WTC11 (cell line): ENCODE results near the gene NUMA1.

Source experiments
- MLX ChIP-seq: sonication (generic); formaldehyde crosslinking; IDR thresholded peaks from 2 replicates; pipeline ENCODE4 v1.8.1; 2023; ENCODE audit warnings: mild to moderate bottlenecking, missing genetic modification reagents, moderate library complexity
- TF ChIP-seq, protein P1 (sequence below): fragments of 200-600 bp; IDR thresholded peaks from 2 replicates; pipeline ENCODE4 v1.8.0; 2022; ENCODE audit warnings: antibody characterized with exemption

DNA sequence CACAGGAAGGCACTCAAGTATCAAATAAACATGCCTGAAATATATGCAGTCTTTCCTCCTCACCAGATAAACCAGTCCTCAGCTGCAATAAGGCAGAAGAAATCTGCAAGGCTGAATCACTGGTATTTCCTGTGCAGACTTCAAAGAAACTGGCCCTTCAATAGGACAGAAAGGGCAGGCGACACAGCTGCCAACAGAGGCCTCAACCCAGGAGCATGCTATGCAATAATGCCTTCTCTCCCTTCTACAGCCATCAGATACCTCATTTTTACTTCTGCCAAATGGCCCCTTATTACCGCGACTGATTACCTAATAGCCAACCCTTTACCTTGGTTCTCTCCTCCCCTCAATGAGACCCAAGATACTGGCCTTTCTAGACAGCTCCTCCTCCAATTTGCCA, 8.0 kb downstream of the NUMA1 start:
- TF ChIP-seq MLX (CRISPR knock-in tag): no peak
- TF ChIP-seq, protein P1, sequence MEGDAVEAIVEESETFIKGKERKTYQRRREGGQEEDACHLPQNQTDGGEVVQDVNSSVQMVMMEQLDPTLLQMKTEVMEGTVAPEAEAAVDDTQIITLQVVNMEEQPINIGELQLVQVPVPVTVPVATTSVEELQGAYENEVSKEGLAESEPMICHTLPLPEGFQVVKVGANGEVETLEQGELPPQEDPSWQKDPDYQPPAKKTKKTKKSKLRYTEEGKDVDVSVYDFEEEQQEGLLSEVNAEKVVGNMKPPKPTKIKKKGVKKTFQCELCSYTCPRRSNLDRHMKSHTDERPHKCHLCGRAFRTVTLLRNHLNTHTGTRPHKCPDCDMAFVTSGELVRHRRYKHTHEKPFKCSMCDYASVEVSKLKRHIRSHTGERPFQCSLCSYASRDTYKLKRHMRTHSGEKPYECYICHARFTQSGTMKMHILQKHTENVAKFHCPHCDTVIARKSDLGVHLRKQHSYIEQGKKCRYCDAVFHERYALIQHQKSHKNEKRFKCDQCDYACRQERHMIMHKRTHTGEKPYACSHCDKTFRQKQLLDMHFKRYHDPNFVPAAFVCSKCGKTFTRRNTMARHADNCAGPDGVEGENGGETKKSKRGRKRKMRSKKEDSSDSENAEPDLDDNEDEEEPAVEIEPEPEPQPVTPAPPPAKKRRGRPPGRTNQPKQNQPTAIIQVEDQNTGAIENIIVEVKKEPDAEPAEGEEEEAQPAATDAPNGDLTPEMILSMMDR: no peak
